GM12874 (cell line): ENCODE measurements around the gene PANK4.

Source experiments
- CTCF ChIP-seq: IDR thresholded peaks from 2 replicates; pipeline ENCODE4 v1.5.1; 2011; ENCODE audit warnings: low read depth, mild to moderate bottlenecking, control low read depth, low read length, moderate library complexity; ENCODE audit not compliant: insufficient read depth

Gene PANK4

GRCh38 chr1:2560299-2561073 is 34.1 kb upstream of the PANK4 start:
- no peak for TF ChIP-seq CTCF

GRCh38 chr1:2559509-2560298 is 33.3 kb upstream of the PANK4 start:
- TF ChIP-seq CTCF = no peak

- TF ChIP-seq CTCF = no peak
Observed at GRCh38 chr1:2558861-2559260, 32.5 kb upstream of the PANK4 start.

- TF ChIP-seq CTCF = no peak
Observed at GRCh38 chr1:2558420-2558819, 32.0 kb upstream of the PANK4 start.

GRCh38 chr1:2557482-2558400 is 31.3 kb upstream of the PANK4 start:
- no peak for TF ChIP-seq CTCF

- peak; percentile 40 for TF ChIP-seq CTCF
Observed at GRCh38 chr1:2556678-2557481, 30.5 kb upstream of the PANK4 start.
